PC-9 (cell line): ENCODE results near the gene COMMD2. TPM values are rescaled to one million over a fixed set of nuclear protein-coding genes. Genes with fewer than 3 reads are reported as not detected.

Experiments
- BruUV-seq: library from RNA; stranded (reverse); fragments of 400-500 nt; replicated peaks from 2 replicates; lab custom pipeline; 2021; lab: Mats Ljungman, UMichigan
- CTCF ChIA-PET: fragments of 300-600 bp; sonication (Branson Sonifier 250); formaldehyde crosslinking; loops from one replicate; lab custom pipeline; 2022; ENCODE audit warnings: antibody characterized with exemption; lab: Charles Lee
- POLR2A ChIA-PET: fragments of 300-600 bp; sonication (Branson Sonifier 250); formaldehyde crosslinking; loops from one replicate; lab custom pipeline; 2022; ENCODE audit warnings: antibody characterized with exemption; ENCODE audit not compliant: unreplicated experiment; lab: Charles Lee
- DNase-seq, 2 experiments: peaks; one replicate each; pipeline versions ENCODE4 v3.0.0 to v3.0.0-alpha.2; 2015 to 2022; ENCODE audit warnings: mixed read lengths in 1 of 2
- H2AFZ ChIP-seq: fragments of 200-600 bp; sonication (generic); 2 replicates; pipeline ENCODE4 v1.8.1; 2017; ENCODE audit warnings: antibody characterized with exemption
- H3F3A ChIP-seq: fragments of 200-600 bp; sonication (generic); 2 replicates; pipeline ENCODE4 v1.8.1; 2017; ENCODE audit warnings: antibody characterized with exemption, mild to moderate bottlenecking, low read depth; ENCODE audit not compliant: insufficient read depth
- H3K27ac ChIP-seq: fragments of 200-600 bp; sonication (generic); 2 replicates; pipeline ENCODE4 v1.6.1; 2016; ENCODE audit warnings: mixed run types
- H3K27me3 ChIP-seq: fragments of 200-600 bp; sonication (generic); 2 replicates; pipeline ENCODE4 v1.6.1; 2016; ENCODE audit warnings: low read depth, mixed run types; ENCODE audit not compliant: insufficient read depth
- H3K36me3 ChIP-seq: fragments of 200-600 bp; sonication (generic); 2 replicates; pipeline ENCODE4 v1.6.1; 2016; ENCODE audit warnings: low read depth, mixed run types
- H3K4me1 ChIP-seq: fragments of 200-600 bp; sonication (generic); replicated peaks from 2 replicates; pipeline ENCODE4 v1.6.1; 2016; ENCODE audit warnings: mixed run types; ENCODE audit not compliant: insufficient read depth
- H3K4me2 ChIP-seq: fragments of 200-600 bp; sonication (generic); 2 replicates; pipeline ENCODE4 v1.6.1; 2017; ENCODE audit warnings: mixed run types
- H3K4me3 ChIP-seq: fragments of 200-600 bp; sonication (generic); 2 replicates; pipeline ENCODE4 v1.6.1; 2016; ENCODE audit warnings: mixed run types
- H3K79me2 ChIP-seq: fragments of 200-600 bp; sonication (generic); 2 replicates; pipeline ENCODE4 v1.6.1; 2017; ENCODE audit warnings: low read depth, mixed run types
- H3K9me2 ChIP-seq: fragments of 200-600 bp; sonication (generic); 2 replicates; pipeline ENCODE4 v1.8.1; 2017; ENCODE audit warnings: mild to moderate bottlenecking; ENCODE audit not compliant: insufficient read depth
- H3K9me3 ChIP-seq: fragments of 200-600 bp; sonication (generic); 2 replicates; pipeline ENCODE4 v1.8.1; 2016; ENCODE audit warnings: low read depth; ENCODE audit not compliant: insufficient read depth
- H4K20me1 ChIP-seq: fragments of 200-600 bp; sonication (generic); 2 replicates; pipeline ENCODE4 v1.8.1; 2017; ENCODE audit not compliant: insufficient read depth
- CTCF ChIP-seq: fragments of 200-600 bp; sonication (generic); conservative IDR thresholded peaks from 2 replicates; pipeline ENCODE4 v1.6.1; 2017; ENCODE audit warnings: mixed run types, antibody characterized with exemption, mild to moderate bottlenecking, moderate library complexity
- EZH2 ChIP-seq: fragments of 200-600 bp; sonication (generic); IDR thresholded peaks from 2 replicates; pipeline ENCODE4 v1.8.0; 2017; ENCODE audit warnings: antibody characterized with exemption, low read depth
- intact Hi-C: fragments of 100-400 bp; cut with micrococcal nuclease; formaldehyde crosslinking; loops from one replicate; pipeline ENCODE4 v1.10.0; 2022; ENCODE audit not compliant: unreplicated experiment
- total RNA-seq: library from RNA; stranded (reverse); gene quantifications from 2 replicates; pipeline ENCODE4 v1.2.3, GENCODE V29; 2021

Gene COMMD2
- total RNA-seq, 1 experiment from 2014 or later, result 58.2 TPM

- no peaks in the 10 kb centered on the region for H3F3A ChIP-seq
- no peaks in the 10 kb centered on the region for H3K79me2 ChIP-seq
- no peak overlapping the region for H3K4me2 ChIP-seq
- H3K27me3 ChIP-seq, result no peaks in the 10 kb centered on the region
- H3K4me3 ChIP-seq, result no peak overlapping the region
- 0 out of 2 replicates have a peak, but pooled peaks cover 4% of the 10 kb centered on the region for H3K4me1 ChIP-seq
- no peaks in the 10 kb centered on the region for H3K36me3 ChIP-seq
- POLR2A ChIA-PET, result no interaction called here
- H3K9me2 ChIP-seq, result no peaks in the 10 kb centered on the region
- intact Hi-C loops, result no loop called here
- H3K27ac ChIP-seq, result no peak overlapping the region
- CTCF ChIA-PET, result no interaction called here
- no peaks in the 10 kb centered on the region for H3K9me3 ChIP-seq
- no peaks in the 10 kb centered on the region for H4K20me1 ChIP-seq
- no peak overlapping the region for H2AFZ ChIP-seq
- no peak for DNase-seq
- no TSS peak for BruUV-seq
- TF ChIP-seq CTCF (no peak), EZH2 (no peak)
Measured at GRCh38 chr3:149713730-149714654, 38.3 kb downstream of the COMMD2 start.

DNA sequence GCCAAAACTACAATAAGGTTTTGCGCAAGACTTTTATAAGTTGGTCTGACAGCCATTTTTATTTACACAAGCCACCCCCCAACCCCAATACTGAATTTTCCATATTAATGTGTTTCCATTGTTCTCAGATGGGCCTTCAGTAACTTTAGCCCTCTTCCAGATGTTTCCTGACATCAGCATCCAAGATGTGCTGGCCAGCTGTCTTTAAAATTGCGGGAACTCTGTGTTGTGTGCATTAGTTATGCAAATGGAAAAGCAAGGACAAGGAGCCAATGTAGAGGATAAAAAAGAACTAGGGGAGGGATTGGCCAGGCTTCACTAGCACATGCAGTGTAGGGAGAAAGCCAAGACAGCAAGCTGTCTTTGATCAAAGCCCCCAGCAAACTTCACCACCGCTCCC, 45.4 kb downstream of the COMMD2 start:
- no peaks in the 10 kb centered on the region for H3K79me2 ChIP-seq
- no peaks in the 10 kb centered on the region for H4K20me1 ChIP-seq
- DNase-seq, result no peak
- no peaks in the 10 kb centered on the region for H3K36me3 ChIP-seq
- no peak overlapping the region for H2AFZ ChIP-seq
- ChIA-PET POLR2A (no interaction called here), CTCF (no interaction called here)
- no peak for TF ChIP-seq EZH2
- no peak for TF ChIP-seq CTCF
- H3K27ac ChIP-seq, result no peak overlapping the region
- no peak overlapping the region for H3K4me2 ChIP-seq
- H3K9me2 ChIP-seq, result peaks cover 4% of the 10 kb centered on the region; the same call in 1 of the 2 replicates
- intact Hi-C loops, result no loop called here
- no peaks in the 10 kb centered on the region for H3K4me1 ChIP-seq
- no peaks in the 10 kb centered on the region for H3K9me3 ChIP-seq
- no peaks in the 10 kb centered on the region for H3F3A ChIP-seq
- no TSS peak for BruUV-seq
- no peak overlapping the region for H3K4me3 ChIP-seq
- no peaks in the 10 kb centered on the region for H3K27me3 ChIP-seq

- no peaks in the 10 kb centered on the region for H3K79me2 ChIP-seq
- H3F3A ChIP-seq, result no peaks in the 10 kb centered on the region
- intact Hi-C loops, result no loop called here
- no peaks in the 10 kb centered on the region for H3K27me3 ChIP-seq
- no peak overlapping the region for H3K4me2 ChIP-seq
- H3K9me2 ChIP-seq, result peaks cover 4% of the 10 kb centered on the region; the same call in 1 of the 2 replicates
- ChIA-PET CTCF (interaction anchor here (0.5 kb wide), 1 partner anchor 46 kb away, joined by 7 read pairs; no protein-coding TSS in a partner anchor), POLR2A (interaction anchor here (0.7 kb wide), 1 partner anchor 338 kb away, joined by 9 read pairs; no protein-coding TSS in a partner anchor)
- no peaks in the 10 kb centered on the region for H3K9me3 ChIP-seq
- no TSS peak for BruUV-seq
- H3K4me1 ChIP-seq, result no peaks in the 10 kb centered on the region
- no peak overlapping the region for H3K4me3 ChIP-seq
- no peaks in the 10 kb centered on the region for H3K36me3 ChIP-seq
- TF ChIP-seq CTCF (no peak), EZH2 (no peak)
- H2AFZ ChIP-seq, result no peak overlapping the region
- H4K20me1 ChIP-seq, result no peaks in the 10 kb centered on the region
- DNase-seq, result no peak
- H3K27ac ChIP-seq, result no peak overlapping the region
Measured at GRCh38 chr3:149705416-149705815, 46.9 kb downstream of the COMMD2 start.
